Measurements from ENCODE around the gene SPRR2A.

DNA sequence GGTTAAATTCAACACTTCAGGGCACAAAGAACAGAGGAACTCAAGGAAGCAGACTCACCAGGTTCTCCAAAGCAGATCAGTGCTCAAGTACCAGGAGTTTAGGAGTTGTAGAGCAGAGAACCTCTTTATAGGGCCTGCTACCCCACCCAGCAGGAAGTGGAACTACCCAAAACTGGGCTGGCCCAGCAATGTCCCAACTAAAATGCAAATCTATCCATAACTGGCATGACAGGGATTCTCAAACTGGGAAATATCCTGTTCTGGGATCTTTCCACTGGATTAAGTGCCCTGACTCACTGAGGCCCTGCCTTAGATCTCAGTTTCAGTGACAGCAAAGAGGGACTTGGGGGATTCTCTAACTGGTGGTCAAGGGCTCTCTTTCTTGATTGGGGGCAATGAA lies 37.1 kb upstream of the SPRR2A start, which contains the start of gene SPRR2E:
- TF ChIP-seq EP300 (IDR thresholded peaks at IDR 0.05) (no peak), POLR2AphosphoS5 (IDR thresholded peaks at IDR 0.05) (no peak)
- TF ChIP-seq, protein P1, sequence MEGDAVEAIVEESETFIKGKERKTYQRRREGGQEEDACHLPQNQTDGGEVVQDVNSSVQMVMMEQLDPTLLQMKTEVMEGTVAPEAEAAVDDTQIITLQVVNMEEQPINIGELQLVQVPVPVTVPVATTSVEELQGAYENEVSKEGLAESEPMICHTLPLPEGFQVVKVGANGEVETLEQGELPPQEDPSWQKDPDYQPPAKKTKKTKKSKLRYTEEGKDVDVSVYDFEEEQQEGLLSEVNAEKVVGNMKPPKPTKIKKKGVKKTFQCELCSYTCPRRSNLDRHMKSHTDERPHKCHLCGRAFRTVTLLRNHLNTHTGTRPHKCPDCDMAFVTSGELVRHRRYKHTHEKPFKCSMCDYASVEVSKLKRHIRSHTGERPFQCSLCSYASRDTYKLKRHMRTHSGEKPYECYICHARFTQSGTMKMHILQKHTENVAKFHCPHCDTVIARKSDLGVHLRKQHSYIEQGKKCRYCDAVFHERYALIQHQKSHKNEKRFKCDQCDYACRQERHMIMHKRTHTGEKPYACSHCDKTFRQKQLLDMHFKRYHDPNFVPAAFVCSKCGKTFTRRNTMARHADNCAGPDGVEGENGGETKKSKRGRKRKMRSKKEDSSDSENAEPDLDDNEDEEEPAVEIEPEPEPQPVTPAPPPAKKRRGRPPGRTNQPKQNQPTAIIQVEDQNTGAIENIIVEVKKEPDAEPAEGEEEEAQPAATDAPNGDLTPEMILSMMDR (IDR thresholded peaks at IDR 0.05) = no peak

Data from stomach (tissue), 4 donors.